Measurements from ENCODE around the gene RAC3. TPM values are rescaled to one million over a fixed set of nuclear protein-coding genes. Genes with fewer than 3 reads are reported as not detected.

Gene RAC3
- total and polyA plus RNA-seq, 9 of the 15 experiments (the other 6 are each of a cell fraction or from before 2014, with no cell fraction given) = 0.23 to 292 (median 118) TPM

GRCh38 chr17:82030470-82031302, 792 bp upstream of the RAC3 start (continued):
- TF ChIP-seq THAP7 (CRISPR knock-in tag; IDR thresholded peaks at IDR 0.05) (no peak), ZNF431 (CRISPR knock-in tag; IDR thresholded peaks at IDR 0.05) (no peak), NR0B1 (IDR thresholded peaks at IDR 0.05; ENCODE audit: partially characterized antibody) (no peak), ZNF740 (CRISPR knock-in tag; IDR thresholded peaks at IDR 0.05) (peak; percentile 40; the same call in 1 of the 2 replicates), ZNF740 (tag; IDR thresholded peaks at IDR 0.05) (no peak), PCBP1 (IDR thresholded peaks at IDR 0.05; ENCODE audit: low read depth, low read length, poor library complexity, severe bottlenecking) (peak; percentile 30), RB1 (IDR thresholded peaks at IDR 0.05; ENCODE audit: low read depth) (peak; percentile 84), SMARCC2 (IDR thresholded peaks at IDR 0.05; ENCODE audit: low read depth) (no peak; the same call in 1 of the 2 replicates), ZNF766 (CRISPR knock-in tag; conservative IDR thresholded peaks at IDR 0.05) (0 out of 2 replicates have a peak, but pooled peaks have one; percentile 49), ELF1 (tag; IDR thresholded peaks at IDR 0.05) (peak; percentile 26; the same call in 1 of the 2 replicates), CBX5 (IDR thresholded peaks at IDR 0.05; ENCODE audit: borderline replicate concordance, low read depth) (no peak), HDAC2 (IDR thresholded peaks at IDR 0.05) (no peak; the same call in none of the 2 replicates), GATA2 (CRISPR knock-in tag; IDR thresholded peaks at IDR 0.05) (no peak), NELFE (IDR thresholded peaks at IDR 0.05; ENCODE audit: insufficient read depth, insufficient read length) (no peak), CGGBP1 (CRISPR knock-in tag; IDR thresholded peaks at IDR 0.05) (0 out of 2 replicates have a peak, but pooled peaks have one; percentile 24), TBP (optimal IDR thresholded peaks at IDR 0.05; ENCODE audit: low read depth, low read length) (peak; percentile 25), MTA1 (IDR thresholded peaks at IDR 0.05; ENCODE audit: borderline replicate concordance) (peak; percentile 40), CBX8 (IDR thresholded peaks at IDR 0.05; ENCODE audit: borderline replicate concordance, extremely low read depth, low read depth, low read length, poor library complexity, severe bottlenecking) (no peak), BRCA1 (IDR thresholded peaks at IDR 0.05) (no peak), BRCA1 (CRISPR knock-in tag; IDR thresholded peaks at IDR 0.05) (no peak), IRF9 (tag; IDR thresholded peaks at IDR 0.05) (no peak), SMARCA4 (IDR thresholded peaks at IDR 0.05) (no peak), PRMT5 (CRISPR knock-in tag; IDR thresholded peaks at IDR 0.05) (no peak), NR1H2 (CRISPR knock-in tag; IDR thresholded peaks at IDR 0.05) (no peak), PHTF2 (CRISPR knock-in tag; IDR thresholded peaks at IDR 0.05) (no peak), ILF3 (IDR thresholded peaks at IDR 0.05; ENCODE audit: borderline replicate concordance) (no peak)

Measured in K562 (cell line).